Esophagus squamous epithelium (tissue), 5 donors: ENCODE measurements around the gene C16orf86. TPM values are rescaled to one million over a fixed set of nuclear protein-coding genes. Genes with fewer than 3 reads are reported as not detected.

Experiments
- DNase-seq: peaks from one replicate; lab custom pipeline; 2025; lab: John Stamatoyannopoulos, UW
- H3K27ac ChIP-seq, 4 donors: fragments of 200-600 bp; sonication (generic); one replicate each; pipeline ENCODE4 v1.5.1; 2016 to 2019; ENCODE audit warnings: mild to moderate bottlenecking in 1 of 4
- H3K27me3 ChIP-seq, 4 donors: fragments of 200-600 bp; sonication (generic); 1 replicate in 3 of 4; 2 replicates in 1 of 4; pipeline versions ENCODE4 v1.5.1 to v1.6.0; 2017 to 2021; ENCODE audit warnings: antibody characterized with exemption in 1 of 4
- H3K36me3 ChIP-seq, 3 donors: fragments of 200-600 bp; sonication (generic); one replicate each; pipeline ENCODE4 v1.5.1; 2016 to 2019
- H3K4me1 ChIP-seq, 3 donors: fragments of 200-600 bp; sonication (generic); one replicate each; pipeline ENCODE4 v1.5.1; 2017 to 2019
- H3K4me3 ChIP-seq, 4 donors: fragments of 200-600 bp; sonication (generic); 1 replicate in 3 of 4; 2 replicates in 1 of 4; pipeline ENCODE4 v1.5.1; 2016 to 2019; ENCODE audit warnings: mild to moderate bottlenecking in 2 of 4, moderate library complexity in 1 of 4
- H3K9me3 ChIP-seq, 3 donors: fragments of 200-600 bp; sonication (generic); one replicate each; pipeline ENCODE4 v1.5.1; 2016 to 2019
- POLR2A ChIP-seq, 4 donors: fragments of 450-650 bp; IDR thresholded peaks; one replicate each; pipeline ENCODE4 v1.6.1; 2017; ENCODE audit warnings: antibody characterized with exemption in 4 of 4, mild to moderate bottlenecking in 4 of 4, moderate library complexity in 3 of 4
- WGBS, 2 donors: methylation state at CpG; one replicate each; pipeline ENCODE4 v1.1.5; 2018; 5-methylcytosine and 5-hydroxymethylcytosine counted together
- intact Hi-C: fragments of 100-400 bp; cut with DNase I; formaldehyde crosslinking; loops from one replicate; pipeline ENCODE4 v1.15.0; 2022
- total RNA-seq, 4 donors: library from RNA; depleted of rRNA; stranded (reverse); fragments of >200 nt; gene quantifications; one replicate each; pipeline ENCODE4 v1.1.0, GENCODE V29; 2016
- TF ChIP-seq, protein P1 (sequence below), 6 experiments: fragments of 450-650 bp in 4 of 6; fragments of 200-600 bp in 2 of 6; sonication (generic) in 2 of 6; IDR thresholded peaks; one replicate each; pipeline ENCODE4 v1.5.1; 2016 to 2019; ENCODE audit warnings: antibody characterized with exemption in 6 of 6, mild to moderate bottlenecking in 4 of 6, moderate library complexity in 4 of 6
- donor health status: DM: yes; HTN: yes; CAD: no.

Gene C16orf86
- total RNA-seq, 4 donors from 2014 or later, result 1.1 to 3.1 (median 2.4) TPM; not detected in 1

DNA sequence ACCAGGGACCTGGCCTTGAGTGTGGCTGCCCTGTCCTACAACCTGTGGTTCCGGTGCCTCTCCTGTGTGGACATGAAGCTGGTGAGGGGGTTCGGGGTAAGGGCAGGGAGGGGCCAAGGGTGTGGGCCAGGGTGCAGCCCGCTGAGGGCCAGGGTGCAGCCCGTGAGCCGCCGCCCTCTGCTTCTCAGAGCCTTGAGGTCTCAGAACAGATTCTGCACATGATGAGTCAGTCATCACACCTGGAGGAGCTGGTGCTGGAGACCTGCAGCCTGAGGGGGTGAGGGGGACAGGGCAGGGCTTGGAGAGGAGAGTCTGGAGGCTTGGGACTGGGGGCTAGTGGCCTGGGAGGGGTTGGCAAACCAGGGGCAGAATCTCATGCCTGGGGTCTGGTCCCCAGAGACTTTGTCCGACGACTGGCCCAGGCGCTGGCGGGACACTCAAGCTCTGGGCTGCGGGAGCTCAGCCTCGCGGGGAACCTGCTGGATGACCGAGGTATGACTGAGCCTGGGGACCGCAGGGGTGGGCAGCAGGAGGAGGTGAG lies 19.4 kb upstream of the C16orf86 start:
- H3K4me1 ChIP-seq, result peaks cover 5 to 60% (median 14%) of the 10 kb centered on the region in 3 donors
- H3K9me3 ChIP-seq, result no peaks in the 10 kb centered on the region
- WGBS, 2 donors, result 68 to 80% methylated on average over 3 to 11 of the region's 15 CpGs
- no peak for TF ChIP-seq POLR2A (IDR thresholded peaks at IDR 0.05)
- TF ChIP-seq, protein P1, sequence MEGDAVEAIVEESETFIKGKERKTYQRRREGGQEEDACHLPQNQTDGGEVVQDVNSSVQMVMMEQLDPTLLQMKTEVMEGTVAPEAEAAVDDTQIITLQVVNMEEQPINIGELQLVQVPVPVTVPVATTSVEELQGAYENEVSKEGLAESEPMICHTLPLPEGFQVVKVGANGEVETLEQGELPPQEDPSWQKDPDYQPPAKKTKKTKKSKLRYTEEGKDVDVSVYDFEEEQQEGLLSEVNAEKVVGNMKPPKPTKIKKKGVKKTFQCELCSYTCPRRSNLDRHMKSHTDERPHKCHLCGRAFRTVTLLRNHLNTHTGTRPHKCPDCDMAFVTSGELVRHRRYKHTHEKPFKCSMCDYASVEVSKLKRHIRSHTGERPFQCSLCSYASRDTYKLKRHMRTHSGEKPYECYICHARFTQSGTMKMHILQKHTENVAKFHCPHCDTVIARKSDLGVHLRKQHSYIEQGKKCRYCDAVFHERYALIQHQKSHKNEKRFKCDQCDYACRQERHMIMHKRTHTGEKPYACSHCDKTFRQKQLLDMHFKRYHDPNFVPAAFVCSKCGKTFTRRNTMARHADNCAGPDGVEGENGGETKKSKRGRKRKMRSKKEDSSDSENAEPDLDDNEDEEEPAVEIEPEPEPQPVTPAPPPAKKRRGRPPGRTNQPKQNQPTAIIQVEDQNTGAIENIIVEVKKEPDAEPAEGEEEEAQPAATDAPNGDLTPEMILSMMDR (IDR thresholded peaks at IDR 0.05), result no peak
- H3K36me3 ChIP-seq, result no peaks in the 10 kb centered on the region
- no peak for DNase-seq
- H3K27me3 ChIP-seq, result peaks cover 17 to 80% (median 20%) of the 10 kb centered on the region in 4 donors
- H3K4me3 ChIP-seq, result no peak overlapping the region
- intact Hi-C loops, result no loop called here
- no peak overlapping the region for H3K27ac ChIP-seq

GRCh38 chr16:67647681-67648080 lies 18.9 kb upstream of the C16orf86 start:
- WGBS, 2 donors, result no CpG with 5 or more reads among the region's 13 CpGs
- DNase-seq, result no peak
- H3K27me3 ChIP-seq, result peaks cover 18 to 85% (median 23%) of the 10 kb centered on the region in 4 donors

GRCh38 chr16:67648088-67648763 lies 18.4 kb upstream of the C16orf86 start:
- peaks cover 19 to 90% (median 23%) of the 10 kb centered on the region in 4 donors for H3K27me3 ChIP-seq
- H3K27ac ChIP-seq, result no peak overlapping the region
- H3K4me3 ChIP-seq, result no peak overlapping the region
- H3K36me3 ChIP-seq, result no peaks in the 10 kb centered on the region
- peaks cover 1 to 60% (median 22%) of the 10 kb centered on the region in 3 donors for H3K4me1 ChIP-seq
- H3K9me3 ChIP-seq, result no peaks in the 10 kb centered on the region
- WGBS, 2 donors, result 27 to 56% methylated on average over 12 to 13 of the region's 65 CpGs
- intact Hi-C loops, result no loop called here
- TF ChIP-seq, protein P1 (IDR thresholded peaks at IDR 0.05), result no peak
- no peak for TF ChIP-seq POLR2A (IDR thresholded peaks at IDR 0.05)
- DNase-seq, result no peak

More at GRCh38 chr16:67647681-67648080, 18.9 kb upstream of the C16orf86 start:
- Histone ChIP-seq H3K36me3 (no peaks in the 10 kb centered on the region), H3K27ac (no peak overlapping the region), H3K4me1 (peaks cover 2 to 59% (median 16%) of the 10 kb centered on the region in 3 donors), H3K9me3 (no peaks in the 10 kb centered on the region), H3K4me3 (no peak overlapping the region)
- TF ChIP-seq, protein P1 (IDR thresholded peaks at IDR 0.05), result no peak
- TF ChIP-seq POLR2A (IDR thresholded peaks at IDR 0.05), result no peak
- intact Hi-C loops, result no loop called here

DNA sequence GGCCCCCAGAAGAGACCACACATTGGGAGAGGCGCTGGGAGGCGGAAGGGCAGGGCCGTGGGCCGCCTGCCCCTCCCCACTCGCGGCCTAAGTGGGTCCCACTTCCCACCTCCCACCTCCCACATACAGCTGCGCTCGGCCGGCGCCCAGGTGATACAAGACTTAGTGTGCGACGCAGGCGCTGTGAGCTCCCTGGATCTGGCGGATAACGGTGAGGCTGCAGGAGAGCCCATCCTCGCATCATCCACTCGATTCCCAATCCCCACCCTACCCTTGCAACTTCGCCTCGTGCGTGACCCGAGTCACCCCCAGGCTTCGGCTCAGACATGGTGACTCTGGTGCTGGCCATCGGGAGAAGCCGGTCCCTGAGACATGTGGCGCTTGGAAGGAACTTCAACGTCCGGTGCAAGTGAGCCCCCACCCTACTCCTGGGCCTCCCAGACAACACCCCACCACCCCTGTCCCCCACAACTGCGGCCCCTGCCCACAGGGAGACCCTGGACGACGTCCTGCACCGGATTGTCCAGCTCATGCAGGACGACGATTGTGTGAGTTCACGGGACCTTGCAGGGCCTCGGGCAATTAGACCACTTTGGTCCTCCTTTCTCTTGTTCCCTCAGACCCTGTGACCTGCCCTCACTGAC lies 17.7 kb upstream of the C16orf86 start:
- intact Hi-C loops, result no loop called here
- Histone ChIP-seq H3K4me3 (no peak overlapping the region), H3K27ac (no peak overlapping the region), H3K36me3 (no peaks in the 10 kb centered on the region), H3K4me1 (peaks cover 8 to 67% (median 27%) of the 10 kb centered on the region in 3 donors), H3K9me3 (no peaks in the 10 kb centered on the region), H3K27me3 (peaks cover 26 to 97% (median 27%) of the 10 kb centered on the region in 4 donors)
- TF ChIP-seq, protein P1 (IDR thresholded peaks at IDR 0.05), result no peak
- TF ChIP-seq POLR2A (IDR thresholded peaks at IDR 0.05), result no peak
- WGBS, 2 donors, result 50 to 59% methylated on average over 18 to 21 of the region's 35 CpGs
- DNase-seq, result no peak

DNA sequence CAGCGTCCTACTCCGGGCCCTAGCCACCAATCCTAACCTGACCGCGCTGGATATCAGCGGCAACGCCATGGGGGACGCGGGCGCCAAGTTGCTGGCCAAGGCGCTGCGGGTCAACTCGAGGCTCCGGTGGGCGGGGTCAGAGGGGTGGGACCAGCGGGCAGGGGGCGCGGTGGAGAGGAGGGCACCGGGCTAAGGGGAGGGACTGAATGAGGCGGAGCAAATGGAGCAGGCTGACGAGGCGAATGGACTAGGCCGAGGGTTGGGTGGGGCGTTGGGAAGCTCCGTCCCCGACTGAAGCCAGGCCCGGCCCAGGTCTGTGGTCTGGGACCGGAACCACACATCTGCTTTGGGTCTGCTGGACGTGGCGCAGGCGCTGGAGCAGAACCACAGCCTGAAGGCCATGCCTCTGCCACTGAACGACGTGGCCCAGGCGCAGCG lies 17.1 kb upstream of the C16orf86 start:
- H3K36me3 ChIP-seq, result no peaks in the 10 kb centered on the region
- no peak for DNase-seq
- H3K27ac ChIP-seq, result no peak overlapping the region
- H3K27me3 ChIP-seq, result peaks cover 32 to 100% (median 33%) of the 10 kb centered on the region in 4 donors
- H3K4me3 ChIP-seq, result peak overlapping the region in 1 of 4 donors; percentile 5
- H3K4me1 ChIP-seq, result peaks cover 8 to 68% (median 26%) of the 10 kb centered on the region in 3 donors
- intact Hi-C loops, result no loop called here
- TF ChIP-seq, protein P1 (IDR thresholded peaks at IDR 0.05), result no peak
- TF ChIP-seq POLR2A (IDR thresholded peaks at IDR 0.05), result no peak
- 48 to 53% methylated on average over 7 to 19 of the region's 34 CpGs for WGBS, 2 donors
- H3K9me3 ChIP-seq, result no peaks in the 10 kb centered on the region
